Fibroblast of skin of right quadriceps (primary cell): ENCODE measurements around the gene PLA2G12B.
"Not testable (repeated sequence)": the region's sequence is repeated elsewhere in the genome, so short reads cannot be mapped to it uniquely, and the experiment has no call there.

Experiments
- DNase-seq: peaks from one replicate; pipeline ENCODE4 v3.0.0-alpha.2; 2013

PLA2G12B gene, protein sequence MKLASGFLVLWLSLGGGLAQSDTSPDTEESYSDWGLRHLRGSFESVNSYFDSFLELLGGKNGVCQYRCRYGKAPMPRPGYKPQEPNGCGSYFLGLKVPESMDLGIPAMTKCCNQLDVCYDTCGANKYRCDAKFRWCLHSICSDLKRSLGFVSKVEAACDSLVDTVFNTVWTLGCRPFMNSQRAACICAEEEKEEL

GRCh38 chr10:72954596-72955554, at the start of gene PLA2G12B:
TSS of gene PLA2G12B (minus strand) at chr10:72954806. CDS start at chr10:72954685, 121 bp downstream.
- DNase-seq = no peak

DNA sequence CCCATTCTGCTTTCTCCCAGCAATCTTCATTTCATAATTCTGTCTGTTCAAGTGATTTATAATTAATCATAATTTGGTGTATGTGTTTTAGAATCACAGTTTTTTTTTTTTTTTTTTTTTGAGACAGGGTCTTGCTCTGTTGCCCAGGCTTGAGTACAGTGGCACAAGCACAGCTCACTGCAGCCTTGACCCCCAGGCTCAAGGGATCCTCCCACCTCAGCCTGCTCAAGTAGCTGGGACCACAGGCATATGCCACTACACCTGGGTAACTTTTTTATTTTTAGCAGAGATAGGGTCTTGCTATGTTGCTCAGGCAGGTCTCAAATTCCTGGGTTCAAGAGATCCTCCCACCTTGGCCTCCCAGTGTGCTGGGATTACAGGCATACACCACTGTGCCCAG, 49.2 kb upstream of the PLA2G12B start:
- DNase-seq = no peak

- DNase-seq = no peak
Measured at GRCh38 chr10:73000973-73001372, 46.4 kb upstream of the PLA2G12B start.

GRCh38 chr10:72997099-72997498, 42.5 kb upstream of the PLA2G12B start:
- no peak for DNase-seq

GRCh38 chr10:72995459-72995858, 40.9 kb upstream of the PLA2G12B start:
- not testable (repeated sequence) for DNase-seq

- not testable (repeated sequence) for DNase-seq
Measured at GRCh38 chr10:72989771-72990170, 35.2 kb upstream of the PLA2G12B start.

GRCh38 chr10:72984618-72985017, 30.0 kb upstream of the PLA2G12B start:
- DNase-seq = not testable (repeated sequence)

DNA sequence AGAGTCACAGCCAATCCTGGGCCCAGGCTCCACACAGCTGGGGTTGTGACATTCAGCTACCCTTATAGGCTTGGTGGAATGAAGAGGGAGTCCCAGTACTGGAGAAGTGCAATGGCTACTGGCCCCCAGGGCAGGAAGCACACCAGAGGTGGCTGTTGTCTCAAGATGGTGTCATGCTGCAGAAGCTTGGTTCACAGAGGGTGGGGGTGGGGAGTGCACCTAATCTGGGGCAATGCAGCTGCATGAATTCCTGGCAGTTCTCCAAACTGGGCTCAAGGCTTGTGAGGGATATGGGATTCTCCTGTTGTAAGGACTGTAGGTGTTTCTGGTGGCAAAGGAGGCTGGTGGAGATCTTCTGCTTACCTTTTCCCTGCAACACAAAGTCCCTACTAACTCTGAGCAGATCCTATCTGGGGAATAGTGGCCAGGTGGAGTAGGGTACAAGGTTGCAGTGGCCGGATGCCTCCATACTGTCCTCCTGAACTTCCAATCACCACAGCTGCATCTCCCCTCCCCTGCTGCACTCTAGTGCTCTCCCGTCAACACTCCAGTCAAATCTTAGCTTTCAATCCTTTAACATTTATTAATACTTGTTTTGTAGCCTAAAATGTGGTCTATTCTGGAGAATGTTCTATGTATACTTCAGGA, 27.4 kb upstream of the PLA2G12B start:
- DNase-seq = no peak

DNA sequence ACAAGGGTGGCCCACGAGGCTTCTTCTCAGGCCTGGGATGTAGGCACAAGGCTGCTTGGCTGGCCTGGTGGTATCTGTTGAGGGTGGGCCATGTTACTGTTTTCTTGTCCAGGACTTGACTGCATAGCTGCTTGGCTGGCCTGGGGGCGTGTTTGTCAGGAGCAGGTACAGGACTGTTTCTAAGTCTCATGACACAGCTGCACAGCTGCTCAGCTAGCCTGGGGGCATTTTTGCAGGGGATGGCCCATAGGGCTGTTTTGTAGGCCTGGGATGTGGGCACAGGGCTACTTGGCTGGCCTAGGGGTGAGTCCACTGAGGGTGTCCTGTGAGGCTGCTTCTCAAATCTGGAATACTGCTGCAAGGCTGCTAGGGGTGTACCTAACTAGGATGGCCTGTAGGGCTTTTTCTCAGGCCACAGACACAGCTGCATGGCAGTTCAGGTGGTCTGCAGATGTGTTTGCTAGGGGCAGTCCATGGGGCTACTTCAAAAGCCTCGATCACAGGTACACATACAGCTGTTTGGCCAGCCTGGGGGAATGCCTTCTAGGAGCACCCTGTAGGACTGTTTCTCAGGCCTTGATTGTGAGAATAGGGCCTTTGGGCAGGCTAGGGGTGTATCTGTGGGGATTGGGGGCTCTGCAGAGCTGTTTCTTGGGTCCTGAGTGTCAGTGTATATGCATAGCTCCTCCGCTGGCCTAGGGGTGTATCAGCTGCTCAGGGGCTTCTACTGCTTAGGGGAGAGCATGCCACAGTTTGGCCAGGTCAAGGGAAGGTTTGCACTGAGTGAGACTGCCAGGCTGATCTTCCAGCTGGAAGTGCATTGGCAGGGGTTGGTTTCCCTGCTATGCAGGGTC, 26.6 kb upstream of the PLA2G12B start:
- no peak for DNase-seq

DNA sequence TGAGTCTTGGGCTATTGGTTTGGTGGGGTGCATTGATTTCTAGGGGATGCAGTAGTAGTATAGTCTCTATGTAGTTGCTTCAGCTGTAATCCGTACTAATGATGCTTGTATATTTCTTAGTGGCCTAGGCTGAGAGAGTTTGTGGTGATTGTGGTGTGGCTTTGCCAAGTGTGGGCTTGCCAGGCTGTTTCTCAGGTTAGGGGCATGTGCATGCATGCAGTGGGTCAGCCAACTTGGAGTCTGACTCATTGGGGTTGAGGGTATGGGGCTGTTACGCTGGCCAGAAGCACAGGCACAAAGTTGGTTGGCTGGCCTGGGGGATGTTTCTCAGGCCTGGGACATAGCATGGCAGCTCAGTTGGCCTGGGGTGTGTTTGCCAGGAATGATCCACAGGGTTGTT, 25.7 kb upstream of the PLA2G12B start:
- DNase-seq = no peak

GRCh38 chr10:72979709-72980108, 25.1 kb upstream of the PLA2G12B start:
- no peak for DNase-seq

DNA sequence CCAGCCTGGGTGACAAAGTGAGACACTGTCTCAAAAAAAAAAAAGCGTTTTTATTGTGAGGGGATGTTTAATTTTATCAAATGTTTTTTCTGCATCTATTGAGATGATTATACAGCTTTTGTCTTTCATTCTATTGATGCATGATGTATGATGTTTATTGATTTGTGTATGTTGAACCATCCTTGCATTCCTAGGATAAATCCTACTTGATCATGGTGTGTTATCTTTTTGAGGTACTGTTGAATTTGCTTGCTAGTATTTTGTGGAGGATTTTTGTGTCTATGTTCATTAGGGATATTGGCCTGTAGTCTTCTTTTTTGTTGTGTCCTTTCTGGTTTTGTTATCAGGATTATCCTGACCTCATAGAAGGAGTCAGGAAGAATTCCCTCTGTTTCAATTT, 22.3 kb upstream of the PLA2G12B start:
- no peak for DNase-seq

GRCh38 chr10:72956001-72956400, 1.4 kb upstream of the PLA2G12B start:
- no peak for DNase-seq

- DNase-seq = no peak
Measured at GRCh38 chr10:72954230-72954595, 393 bp downstream of the PLA2G12B start.

DNA sequence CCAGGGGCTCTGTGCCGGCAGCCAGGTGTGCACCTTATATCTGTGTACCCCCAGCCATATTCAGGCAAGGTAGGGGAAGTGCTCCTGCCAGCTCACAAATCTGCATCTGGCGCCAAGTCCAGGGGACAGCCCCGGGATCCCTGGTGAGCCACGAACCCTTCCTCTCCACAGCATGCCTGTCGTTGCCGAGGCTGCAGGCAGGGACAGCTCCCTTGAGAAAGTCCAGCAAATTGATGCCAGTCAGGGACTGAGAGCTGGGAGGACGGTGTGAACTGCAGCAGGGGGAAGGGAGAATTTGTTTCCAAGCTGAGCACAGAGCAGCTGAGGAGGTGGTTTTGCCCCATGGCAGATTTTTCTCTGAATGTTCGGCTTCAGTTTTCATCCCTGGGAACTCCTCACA, 919 bp downstream of the PLA2G12B start:
- no peak for DNase-seq

DNA sequence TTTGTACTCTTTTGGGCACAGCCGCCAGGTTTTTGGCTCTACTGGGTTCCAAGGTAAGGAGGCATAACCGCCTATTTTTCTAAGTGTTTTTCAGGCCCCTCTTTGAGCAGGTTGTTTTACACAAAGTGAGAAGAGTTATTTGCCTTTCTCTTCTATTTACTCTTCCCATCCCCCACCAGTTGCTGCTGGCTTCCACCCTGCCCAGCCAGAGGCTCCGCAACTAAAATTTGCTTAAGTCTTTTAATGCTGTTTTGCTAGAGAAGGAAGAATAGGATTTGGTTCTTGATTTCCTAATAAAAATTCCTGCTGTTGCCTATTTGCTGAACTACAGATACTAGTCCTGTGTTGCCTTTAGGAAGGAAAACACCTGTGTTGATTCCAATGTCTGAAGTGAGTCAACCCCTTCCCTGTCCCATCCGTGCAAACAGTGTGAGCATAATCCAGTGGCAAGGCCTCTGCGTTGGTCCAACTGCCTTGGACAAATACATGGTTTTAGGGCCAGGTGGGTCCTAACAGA, 1.9 kb downstream of the PLA2G12B start:
- no peak for DNase-seq

- DNase-seq = no peak
Measured at GRCh38 chr10:72952189-72952588, 2.4 kb downstream of the PLA2G12B start.

- no peak for DNase-seq
Measured at GRCh38 chr10:72951760-72952159, 2.8 kb downstream of the PLA2G12B start.

- DNase-seq = no peak
Measured at GRCh38 chr10:72948762-72949161, 5.8 kb downstream of the PLA2G12B start.

DNA sequence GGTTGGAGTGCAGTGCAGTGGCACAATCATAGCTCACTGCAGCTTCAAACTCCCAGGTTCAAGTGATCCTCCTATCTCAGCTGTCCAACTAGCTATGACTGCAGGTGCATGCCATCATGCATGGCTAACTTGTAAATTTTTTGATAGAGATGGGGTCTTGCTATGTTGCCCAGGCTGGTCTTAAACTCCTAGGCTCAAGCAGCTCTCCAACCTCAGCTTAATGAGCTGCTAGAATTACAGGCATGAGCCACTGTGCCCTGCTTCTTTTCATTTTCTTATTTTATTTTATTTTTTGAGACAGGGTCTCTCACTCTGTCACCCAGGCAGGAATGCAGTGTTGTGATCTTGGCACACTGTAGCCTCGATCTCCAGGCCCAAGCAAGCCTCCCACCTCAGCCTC, 7.6 kb downstream of the PLA2G12B start:
- DNase-seq = no peak

GRCh38 chr10:72943498-72944234, 10.9 kb downstream of the PLA2G12B start:
- no peak for DNase-seq

GRCh38 chr10:72935361-72935760, 19.2 kb downstream of the PLA2G12B start:
- peak; percentile 34 for DNase-seq
